ENCODE data around the gene CHRNA4.

The CHRNA4 gene

DNA sequence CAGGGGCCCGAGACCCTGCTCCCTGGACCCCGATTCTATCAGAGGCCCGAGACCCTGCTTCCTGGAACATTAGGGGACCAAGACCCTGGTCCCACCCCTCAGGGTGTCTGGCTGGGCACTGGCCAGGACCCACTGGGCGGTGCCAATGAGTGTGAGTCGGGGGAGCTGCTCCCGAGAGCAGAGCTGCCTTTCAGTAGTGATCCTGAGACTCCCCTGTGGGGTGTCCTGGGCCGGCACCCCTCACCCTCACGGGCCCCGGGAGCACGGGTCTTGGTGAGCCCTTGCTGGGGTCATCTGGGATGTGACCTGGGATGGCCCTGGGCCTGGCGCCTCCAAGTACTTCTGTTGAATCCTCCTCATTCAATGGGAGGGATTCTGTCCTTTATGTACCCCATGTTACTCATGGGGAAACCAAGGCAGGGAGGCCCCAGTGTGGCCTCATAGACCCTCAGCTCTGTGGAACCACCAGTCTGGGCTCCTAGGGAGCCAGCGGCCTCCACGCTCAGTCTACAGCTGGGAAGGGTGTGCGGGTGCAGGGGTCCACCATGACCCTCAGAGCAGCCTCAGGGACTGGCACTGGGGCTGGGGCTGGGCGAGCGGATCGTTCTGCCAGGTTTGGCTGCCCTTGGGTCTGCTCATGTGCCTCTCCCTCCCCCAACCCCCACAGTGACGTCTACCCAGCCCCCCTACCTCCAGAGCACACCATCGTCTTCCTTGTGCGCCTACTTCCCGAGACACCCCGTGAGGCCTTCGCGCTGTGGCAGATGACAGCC lies 42.6 kb downstream of the CHRNA4 start:
- DNase-seq, result no peak

- DNase-seq, result no peak
Measured at GRCh38 chr20:63317601-63318291, 43.4 kb downstream of the CHRNA4 start.

DNA sequence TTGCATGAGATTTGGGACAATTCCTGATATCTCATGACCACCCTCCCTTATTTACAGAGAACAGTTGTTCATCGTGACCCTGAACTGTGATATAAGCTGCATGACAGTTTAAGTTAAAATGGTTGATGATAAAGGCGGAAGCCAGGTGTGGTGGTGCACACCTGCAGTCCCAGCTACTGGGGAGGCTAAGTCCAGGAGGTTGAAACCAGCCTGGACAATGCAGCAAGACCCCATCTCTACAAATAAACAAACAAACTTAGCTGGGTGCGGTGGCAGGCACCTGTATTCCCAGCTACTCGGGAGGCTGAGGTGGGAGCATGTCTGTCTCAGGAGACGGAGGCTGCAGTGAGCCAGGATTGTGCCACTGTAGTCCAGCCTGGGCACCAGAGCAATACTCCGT lies 44.1 kb downstream of the CHRNA4 start:
- DNase-seq, result no peak

- DNase-seq, result no peak
Measured at GRCh38 chr20:63316502-63316921, 44.6 kb downstream of the CHRNA4 start.

DNA sequence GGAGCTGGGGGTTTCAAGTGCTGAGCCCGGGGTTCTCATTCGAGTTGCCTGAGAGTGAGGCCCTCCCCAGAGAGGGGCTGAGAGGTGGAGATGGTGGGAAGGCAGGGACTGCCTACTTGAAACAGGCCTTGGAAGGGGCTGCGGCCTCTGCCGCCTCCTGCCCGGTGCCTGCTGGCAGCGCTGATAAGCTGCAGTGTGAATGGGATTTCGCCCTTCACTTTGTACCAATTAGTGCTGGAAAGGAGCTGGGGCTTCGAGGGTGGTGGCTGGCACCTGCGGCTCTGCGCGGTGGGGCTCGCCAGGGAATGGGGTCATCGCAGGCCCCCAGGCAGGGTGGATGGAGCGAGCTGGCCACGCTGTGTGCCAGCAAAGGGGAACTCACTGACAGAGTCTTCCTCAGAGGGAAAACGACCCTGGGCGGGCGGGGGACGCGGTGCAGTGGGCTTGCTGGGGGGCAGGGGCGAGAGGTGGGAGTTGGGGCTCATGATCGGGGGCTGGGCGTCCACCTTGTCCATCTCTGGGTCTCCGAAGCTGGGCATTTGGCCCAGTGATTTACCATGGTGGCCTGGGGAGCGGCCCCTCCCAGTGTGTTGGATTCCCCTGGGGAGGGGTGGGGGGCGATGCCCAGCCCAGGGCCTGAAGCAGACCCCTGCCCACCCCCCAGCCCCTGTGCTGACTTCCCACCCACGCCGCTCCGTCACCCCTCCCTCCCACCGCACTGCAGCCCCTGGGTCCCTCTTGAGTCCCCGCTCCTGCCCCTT lies 45.2 kb downstream of the CHRNA4 start:
- no peak for DNase-seq

GRCh38 chr20:63315240-63315689 lies 45.9 kb downstream of the CHRNA4 start:
- DNase-seq, result no peak

- DNase-seq, result no peak
Measured at GRCh38 chr20:63314566-63315239, 46.4 kb downstream of the CHRNA4 start.

- no peak for DNase-seq
Measured at GRCh38 chr20:63314015-63314471, 47.1 kb downstream of the CHRNA4 start.

GRCh38 chr20:63313349-63314014 lies 47.7 kb downstream of the CHRNA4 start:
- DNase-seq, result no peak

GRCh38 chr20:63312690-63313348 lies 48.3 kb downstream of the CHRNA4 start:
- DNase-seq, result no peak

GRCh38 chr20:63312273-63312672 lies 48.9 kb downstream of the CHRNA4 start:
- DNase-seq, result no peak

DNA sequence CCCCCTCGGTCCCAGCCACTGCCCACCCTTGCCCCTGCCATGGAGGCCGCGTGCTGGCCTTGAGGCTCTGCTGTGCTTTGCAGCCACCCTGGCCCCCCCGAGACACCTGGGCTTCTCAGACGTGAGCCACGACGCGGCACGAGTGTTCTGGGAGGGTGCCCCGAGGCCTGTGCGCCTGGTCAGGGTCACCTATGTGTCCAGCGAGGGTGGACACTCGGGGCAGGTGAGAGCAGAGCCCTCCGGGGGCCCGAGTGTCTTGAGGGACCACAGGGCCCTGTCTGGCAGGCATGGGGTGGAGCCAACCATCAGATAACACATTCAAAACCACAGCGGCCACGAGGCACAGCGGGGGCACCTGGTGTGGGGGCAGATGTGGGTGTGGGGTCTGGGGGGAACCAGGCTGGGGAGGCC lies 49.3 kb downstream of the CHRNA4 start:
- DNase-seq, result no peak

- no peak for DNase-seq
Measured at GRCh38 chr20:63311186-63311832, 49.8 kb downstream of the CHRNA4 start.

DNA sequence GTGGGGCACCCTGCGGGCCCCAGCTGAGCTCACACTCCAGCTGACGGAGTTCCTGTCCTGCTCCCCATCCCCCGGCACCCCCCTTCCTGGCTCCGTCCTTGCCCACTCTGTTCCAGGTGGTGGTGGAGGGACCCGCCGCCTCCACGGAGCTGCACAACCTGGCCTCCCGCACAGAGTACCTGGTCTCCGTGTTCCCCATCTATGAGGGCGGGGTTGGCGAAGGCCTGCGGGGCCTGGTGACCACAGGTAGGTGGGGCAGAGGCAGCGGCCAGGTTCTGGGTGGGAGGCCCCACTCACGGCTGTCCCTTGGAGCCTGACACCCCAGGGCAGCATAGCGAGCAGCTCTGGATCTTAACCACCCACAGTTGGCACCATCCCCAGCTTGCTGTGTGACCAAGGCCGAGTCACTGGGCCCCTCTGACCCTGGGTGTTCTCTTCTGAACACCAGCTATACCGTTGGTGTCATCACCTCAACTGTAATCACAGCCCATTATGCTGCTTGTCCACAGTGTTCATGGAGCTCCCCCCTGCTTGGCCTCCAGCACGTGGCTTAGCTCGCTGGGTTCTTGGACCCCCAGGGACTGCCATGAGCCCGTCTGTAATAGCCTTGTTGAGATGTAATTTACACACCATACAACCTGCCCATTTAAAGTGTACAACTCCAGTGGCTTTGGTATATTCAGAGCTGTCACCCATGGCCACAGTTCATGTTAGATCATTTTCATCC lies 50.7 kb downstream of the CHRNA4 start:
- DNase-seq, result no peak

DNA sequence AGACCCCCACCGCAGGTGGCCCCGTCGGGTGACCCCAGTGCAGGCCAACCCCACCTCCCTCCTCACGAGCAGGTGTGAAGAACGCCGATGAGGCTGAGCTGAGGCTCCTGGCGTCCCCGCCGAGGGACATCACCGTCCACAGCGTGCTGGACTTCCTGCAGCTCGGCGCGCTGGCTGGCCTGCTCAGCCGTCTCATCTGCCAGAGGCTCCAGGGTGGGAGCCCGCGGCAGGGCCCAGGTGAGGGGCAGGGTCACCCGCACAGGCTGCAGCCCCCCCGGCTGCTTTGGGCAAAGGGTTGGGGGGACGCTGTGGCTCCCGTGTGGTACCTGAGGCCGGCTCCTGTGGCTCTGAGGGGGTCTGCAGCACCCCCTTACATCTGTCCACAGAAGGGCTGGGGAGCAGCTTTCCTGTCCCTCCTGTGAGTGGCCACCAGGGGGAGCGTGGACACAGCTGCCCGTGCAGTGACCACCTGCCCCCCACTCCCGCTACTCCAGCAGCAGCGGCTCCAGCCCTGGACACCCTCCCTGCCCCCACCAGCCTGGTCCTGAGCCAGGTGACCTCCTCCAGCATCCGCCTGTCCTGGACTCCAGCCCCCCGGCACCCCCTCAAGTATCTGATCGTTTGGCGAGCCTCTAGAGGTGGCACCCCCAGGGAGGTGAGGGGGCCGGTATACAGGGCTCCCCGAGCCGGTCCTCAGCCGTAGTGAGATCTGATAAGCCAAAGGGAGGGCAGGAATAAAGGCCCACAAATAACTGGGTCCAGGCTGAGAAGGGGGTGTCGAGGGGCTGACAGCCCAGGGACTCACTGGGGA lies 51.7 kb downstream of the CHRNA4 start:
- peak in 1 of 2 donors; percentile 8 for DNase-seq

DNA sequence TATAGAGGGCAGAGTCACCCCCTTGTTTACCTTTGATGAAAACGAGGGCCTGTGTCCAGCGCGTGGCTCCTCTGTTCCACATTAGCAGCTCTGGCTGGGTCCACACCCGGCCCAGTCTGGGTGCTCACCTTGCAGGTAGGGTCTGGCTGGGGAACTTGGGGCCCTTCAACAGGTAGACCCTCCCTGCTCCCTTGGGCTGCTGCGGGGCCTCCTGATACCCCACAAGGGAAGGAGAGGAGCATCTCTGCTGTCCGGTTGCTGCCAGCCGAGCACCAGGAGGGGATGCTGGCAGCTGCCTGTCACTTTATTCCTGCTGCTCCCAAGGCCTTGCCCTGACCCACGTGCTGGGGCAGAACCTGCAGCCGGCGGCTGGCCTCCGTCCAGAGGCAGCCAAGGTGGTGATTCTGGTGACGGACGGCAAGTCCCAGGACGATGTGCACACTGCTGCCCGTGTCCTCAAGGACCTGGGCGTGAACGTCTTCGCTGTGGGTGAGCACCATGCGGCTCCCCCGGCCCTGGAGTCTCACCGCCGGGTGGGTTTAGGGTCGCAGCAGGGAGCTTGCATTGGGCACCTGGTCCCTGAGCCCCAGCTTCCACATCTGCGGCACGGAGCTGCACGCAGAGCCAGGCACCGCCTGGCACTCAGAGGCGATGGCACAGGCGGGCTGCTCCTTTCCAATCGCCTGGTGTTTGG lies 52.8 kb downstream of the CHRNA4 start:
- no peak for DNase-seq

DNA sequence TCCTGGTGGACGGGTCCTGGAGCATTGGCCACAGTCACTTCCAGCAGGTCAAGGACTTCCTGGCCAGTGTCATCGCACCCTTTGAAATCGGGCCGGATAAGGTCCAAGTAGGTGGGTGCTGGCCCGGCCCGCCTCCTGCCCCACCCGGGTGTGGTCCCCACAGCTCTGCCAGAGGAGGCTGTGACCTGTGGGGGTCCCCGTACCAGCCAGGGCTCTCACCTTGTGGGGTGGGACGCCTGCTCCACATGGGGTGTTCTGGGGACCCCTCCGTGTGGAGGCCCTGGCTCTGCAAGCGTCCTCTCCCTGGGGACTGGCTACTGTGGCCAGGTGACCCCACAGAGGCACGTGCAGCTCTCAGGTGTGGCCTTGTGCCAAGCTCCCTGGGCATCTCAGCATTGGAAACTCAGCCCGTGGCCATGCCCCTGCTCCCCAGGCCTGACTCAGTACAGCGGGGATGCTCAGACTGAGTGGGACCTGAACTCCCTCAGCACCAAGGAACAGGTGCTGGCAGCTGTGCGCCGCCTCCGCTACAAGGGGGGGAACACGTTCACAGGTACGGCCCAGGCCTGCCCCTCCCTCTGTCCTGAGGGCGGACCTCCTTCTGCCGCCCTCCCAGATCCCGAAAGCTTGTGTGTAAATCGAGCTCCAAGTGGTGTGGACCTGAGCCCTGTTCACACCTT lies 53.5 kb downstream of the CHRNA4 start:
- DNase-seq, result no peak

Data from inflammatory macrophage (primary cell).